K562 (cell line): ENCODE results near the gene SCAMP5. TPM values are rescaled to one million over a fixed set of nuclear protein-coding genes. Genes with fewer than 3 reads are reported as not detected.

ENCODE experiments used
- HEY1 ChIP-seq: fragments of 250-450 bp; sonication (Bioruptor Pico); IDR thresholded peaks from 2 replicates; pipeline ENCODE4 v1.5.0; 2020; ENCODE audit warnings: mild to moderate bottlenecking, moderate library complexity, borderline replicate concordance
- NCOA4 ChIP-seq: fragments of 450-650 bp; IDR thresholded peaks from 2 replicates; pipeline ENCODE4 v1.6.1; 2018; ENCODE audit warnings: mild to moderate bottlenecking; ENCODE audit not compliant: partially characterized antibody
- NFIC ChIP-seq: fragments of 450-650 bp; IDR thresholded peaks from 2 replicates; pipeline ENCODE4 v1.6.1; 2017; ENCODE audit warnings: mild to moderate bottlenecking, inconsistent platforms
- NFRKB ChIP-seq: fragments of 450-650 bp; IDR thresholded peaks from 2 replicates; pipeline ENCODE4 v1.6.1; 2016; ENCODE audit warnings: low read depth
- POLR2H ChIP-seq: IDR thresholded peaks from 2 replicates; pipeline ENCODE4 v1.6.1; 2016; ENCODE audit warnings: missing genetic modification characterization, low read depth, mild to moderate bottlenecking, control low read depth, missing compliant biosample characterization, moderate library complexity
- SLC30A9 ChIP-seq: fragments of 250-450 bp; sonication (Bioruptor Pico); IDR thresholded peaks from 2 replicates; pipeline ENCODE4 v1.8.0; 2022; ENCODE audit warnings: mild to moderate bottlenecking, moderate library complexity
- SMARCB1 ChIP-seq: IDR thresholded peaks from 2 replicates; pipeline ENCODE4 v1.6.1; 2011; ENCODE audit warnings: improper control_type of control experiment, low read depth; ENCODE audit not compliant: insufficient read length
- SMARCC2 ChIP-seq: fragments of 450-650 bp; IDR thresholded peaks from 2 replicates; pipeline ENCODE4 v1.6.1; 2017; ENCODE audit warnings: antibody characterized with exemption, moderate library complexity, mild to moderate bottlenecking, low read depth
- SOX6 ChIP-seq: fragments of 450-650 bp; IDR thresholded peaks from 2 replicates; pipeline ENCODE4 v1.6.1; 2014; ENCODE audit warnings: mild to moderate bottlenecking
- TEAD4 ChIP-seq, 2 experiments: sonication (generic) in 1 of 2; formaldehyde crosslinking in 1 of 2; IDR thresholded peaks; 2 replicates each; pipeline versions ENCODE4 v1.6.1 to v1.8.0; 2012 to 2022; ENCODE audit warnings: borderline replicate concordance in 1 of 2, inconsistent platforms in 1 of 2, low read length in 1 of 2, mild to moderate bottlenecking in 1 of 2, missing genetic modification reagents in 1 of 2
- ZNF253 ChIP-seq: fragments of 250-450 bp; sonication (Bioruptor Pico); conservative IDR thresholded peaks from 2 replicates; pipeline ENCODE4 v1.6.1; 2021; ENCODE audit warnings: mild to moderate bottlenecking
- ZNF436 ChIP-seq: fragments of 250-450, 450-650 bp; sonication (Bioruptor Pico); formaldehyde crosslinking; IDR thresholded peaks from 2 replicates; pipeline ENCODE4 v1.7.0; 2020; ENCODE audit warnings: mild to moderate bottlenecking
- ZNF507 ChIP-seq: conservative IDR thresholded peaks from 2 replicates; pipeline ENCODE4 v1.6.1; 2017; ENCODE audit warnings: missing genetic modification characterization, missing compliant biosample characterization
- ZNF57 ChIP-seq: fragments of 450-650 bp; formaldehyde crosslinking; IDR thresholded peaks from 2 replicates; pipeline ENCODE4 v1.4.0; 2020; ENCODE audit warnings: mild to moderate bottlenecking, moderate library complexity
- ZNF79 ChIP-seq: fragments of 250-450 bp; sonication (Bioruptor Pico); IDR thresholded peaks from 2 replicates; pipeline ENCODE4 v1.4.0; 2020; ENCODE audit warnings: low read depth, mild to moderate bottlenecking, moderate library complexity
- polyA plus RNA-seq, 8 experiments: library from polyadenylated mRNA; depleted of rRNA in 4 of 8; stranded (reverse) in 5 of 8; unstranded in 3 of 8; fragments of >200 nt; fragmentation: Nextera tagmentation in 2 of 8; fragmentation: Illumina TruSeq in 1 of 8; extraction: Ambion mirVana in 2 of 8; extraction: Trizol in 1 of 8; gene quantifications; 2 replicates each; pipeline versions ENCODE4 v1.2.1 to v1.2.3, GENCODE V29; 2011 to 2014; ENCODE audit warnings: inconsistent platforms in 1 of 8, missing spikeins in 1 of 8
- total RNA-seq, 7 experiments: library from RNA; depleted of rRNA in 6 of 7; stranded (reverse); fragments of >200 nt in 6 of 7; fragmentation: Illumina TruSeq in 2 of 7; extraction: Trizol in 2 of 7; gene quantifications; 2 replicates each; pipeline versions ENCODE4 v1.2.1 to v1.2.3, GENCODE V29; 2011 to 2021; ENCODE audit warnings: low replicate concordance in 1 of 7
- TF ChIP-seq, protein P1 (sequence below): fragments of 200-800 bp; sonication (Bioruptor generic); IDR thresholded peaks from 2 replicates; pipeline ENCODE4 v1.6.1; 2017; ENCODE audit warnings: missing genetic modification characterization, missing compliant biosample characterization
- TF ChIP-seq, protein P2 (sequence below): fragments of 450-650 bp; formaldehyde crosslinking; IDR thresholded peaks from 2 replicates; pipeline ENCODE4 v1.4.0; 2022; ENCODE audit warnings: missing genetic modification characterization
- TF ChIP-seq, protein P3 (sequence below): sonication (generic); formaldehyde crosslinking; IDR thresholded peaks from 2 replicates; pipeline ENCODE4 v1.8.0; 2023; ENCODE audit warnings: missing genetic modification reagents, mild to moderate bottlenecking, borderline replicate concordance
- TF ChIP-seq, protein P4 (sequence below), 2 experiments: fragments of 450-650 bp in 1 of 2; sonication (generic) in 1 of 2; formaldehyde crosslinking in 1 of 2; IDR thresholded peaks in 1 of 2; conservative IDR thresholded peaks in 1 of 2; 2 replicates each; pipeline versions ENCODE4 v1.6.1 to v1.8.1; 2016 to 2023; ENCODE audit warnings: mild to moderate bottlenecking in 2 of 2, moderate library complexity in 2 of 2, inconsistent platforms in 1 of 2, missing genetic modification reagents in 1 of 2

Gene SCAMP5
- total and polyA plus RNA-seq, 9 of the 15 experiments (the other 6 are each of a cell fraction or from before 2014, with no cell fraction given) = 0.09 to 0.29 (median 0.19) TPM; not detected in 5

DNA sequence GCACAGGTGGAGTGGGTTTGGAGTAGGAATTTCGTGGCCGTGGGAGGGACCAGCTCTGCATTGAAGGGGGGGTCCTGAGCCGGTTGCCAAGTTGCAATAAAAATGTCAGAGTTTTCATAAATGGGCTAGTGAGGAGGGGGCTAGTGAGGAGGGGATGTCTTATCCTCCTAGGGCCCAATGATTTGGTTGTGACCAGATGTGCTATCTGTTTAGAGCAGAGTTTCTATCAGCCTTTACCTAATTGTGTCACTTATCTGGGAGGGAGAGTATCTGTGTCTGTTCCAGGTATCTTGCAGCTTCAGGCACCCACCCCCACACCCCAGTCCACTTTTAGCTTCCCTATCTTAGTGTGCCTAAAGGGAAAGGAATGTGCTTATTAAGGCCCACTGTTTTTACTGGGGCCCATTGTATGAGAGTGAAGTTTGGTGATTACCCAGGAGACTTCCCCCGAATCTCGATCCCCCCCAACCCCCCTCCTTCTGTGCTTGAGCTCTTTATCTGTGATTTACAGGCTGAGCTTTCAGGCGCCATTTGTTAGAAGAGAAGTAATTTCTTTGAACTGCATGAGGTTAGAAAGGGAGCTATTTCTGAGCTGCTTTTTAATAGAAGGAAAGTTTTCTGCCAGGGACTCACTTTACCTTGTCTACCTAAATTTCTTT is 70.6 kb downstream of the SCAMP5 start (continued):
- TF ChIP-seq, protein P1, sequence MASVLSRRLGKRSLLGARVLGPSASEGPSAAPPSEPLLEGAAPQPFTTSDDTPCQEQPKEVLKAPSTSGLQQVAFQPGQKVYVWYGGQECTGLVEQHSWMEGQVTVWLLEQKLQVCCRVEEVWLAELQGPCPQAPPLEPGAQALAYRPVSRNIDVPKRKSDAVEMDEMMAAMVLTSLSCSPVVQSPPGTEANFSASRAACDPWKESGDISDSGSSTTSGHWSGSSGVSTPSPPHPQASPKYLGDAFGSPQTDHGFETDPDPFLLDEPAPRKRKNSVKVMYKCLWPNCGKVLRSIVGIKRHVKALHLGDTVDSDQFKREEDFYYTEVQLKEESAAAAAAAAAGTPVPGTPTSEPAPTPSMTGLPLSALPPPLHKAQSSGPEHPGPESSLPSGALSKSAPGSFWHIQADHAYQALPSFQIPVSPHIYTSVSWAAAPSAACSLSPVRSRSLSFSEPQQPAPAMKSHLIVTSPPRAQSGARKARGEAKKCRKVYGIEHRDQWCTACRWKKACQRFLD = peak; percentile 99
- TF ChIP-seq, protein P2, sequence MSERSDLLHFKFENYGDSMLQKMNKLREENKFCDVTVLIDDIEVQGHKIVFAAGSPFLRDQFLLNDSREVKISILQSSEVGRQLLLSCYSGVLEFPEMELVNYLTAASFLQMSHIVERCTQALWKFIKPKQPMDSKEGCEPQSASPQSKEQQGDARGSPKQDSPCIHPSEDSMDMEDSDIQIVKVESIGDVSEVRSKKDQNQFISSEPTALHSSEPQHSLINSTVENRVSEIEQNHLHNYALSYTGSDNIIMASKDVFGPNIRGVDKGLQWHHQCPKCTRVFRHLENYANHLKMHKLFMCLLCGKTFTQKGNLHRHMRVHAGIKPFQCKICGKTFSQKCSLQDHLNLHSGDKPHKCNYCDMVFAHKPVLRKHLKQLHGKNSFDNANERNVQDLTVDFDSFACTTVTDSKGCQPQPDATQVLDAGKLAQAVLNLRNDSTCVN (CRISPR knock-in tag) = no peak
- TF ChIP-seq SLC30A9 (CRISPR knock-in tag) (no peak), NFRKB (no peak), SMARCB1 (no peak), ZNF507 (tag) (no peak), NCOA4 (peak; percentile 96), ZNF253 (CRISPR knock-in tag) (no peak), TEAD4 (IDR thresholded peaks at IDR 0.05; ENCODE audit: low read length) (peak; percentile 100), TEAD4 (CRISPR knock-in tag; IDR thresholded peaks at IDR 0.05; ENCODE audit: borderline replicate concordance) (0 out of 2 replicates have a peak, but pooled peaks have one; percentile 21), NFIC (peak; percentile 99), SOX6 (peak; percentile 100), ZNF57 (CRISPR knock-in tag) (no peak), POLR2H (tag) (no peak), ZNF79 (CRISPR knock-in tag) (no peak), ZNF436 (CRISPR knock-in tag) (no peak), HEY1 (peak; percentile 95), SMARCC2 (peak; percentile 97)
- TF ChIP-seq, protein P3, sequence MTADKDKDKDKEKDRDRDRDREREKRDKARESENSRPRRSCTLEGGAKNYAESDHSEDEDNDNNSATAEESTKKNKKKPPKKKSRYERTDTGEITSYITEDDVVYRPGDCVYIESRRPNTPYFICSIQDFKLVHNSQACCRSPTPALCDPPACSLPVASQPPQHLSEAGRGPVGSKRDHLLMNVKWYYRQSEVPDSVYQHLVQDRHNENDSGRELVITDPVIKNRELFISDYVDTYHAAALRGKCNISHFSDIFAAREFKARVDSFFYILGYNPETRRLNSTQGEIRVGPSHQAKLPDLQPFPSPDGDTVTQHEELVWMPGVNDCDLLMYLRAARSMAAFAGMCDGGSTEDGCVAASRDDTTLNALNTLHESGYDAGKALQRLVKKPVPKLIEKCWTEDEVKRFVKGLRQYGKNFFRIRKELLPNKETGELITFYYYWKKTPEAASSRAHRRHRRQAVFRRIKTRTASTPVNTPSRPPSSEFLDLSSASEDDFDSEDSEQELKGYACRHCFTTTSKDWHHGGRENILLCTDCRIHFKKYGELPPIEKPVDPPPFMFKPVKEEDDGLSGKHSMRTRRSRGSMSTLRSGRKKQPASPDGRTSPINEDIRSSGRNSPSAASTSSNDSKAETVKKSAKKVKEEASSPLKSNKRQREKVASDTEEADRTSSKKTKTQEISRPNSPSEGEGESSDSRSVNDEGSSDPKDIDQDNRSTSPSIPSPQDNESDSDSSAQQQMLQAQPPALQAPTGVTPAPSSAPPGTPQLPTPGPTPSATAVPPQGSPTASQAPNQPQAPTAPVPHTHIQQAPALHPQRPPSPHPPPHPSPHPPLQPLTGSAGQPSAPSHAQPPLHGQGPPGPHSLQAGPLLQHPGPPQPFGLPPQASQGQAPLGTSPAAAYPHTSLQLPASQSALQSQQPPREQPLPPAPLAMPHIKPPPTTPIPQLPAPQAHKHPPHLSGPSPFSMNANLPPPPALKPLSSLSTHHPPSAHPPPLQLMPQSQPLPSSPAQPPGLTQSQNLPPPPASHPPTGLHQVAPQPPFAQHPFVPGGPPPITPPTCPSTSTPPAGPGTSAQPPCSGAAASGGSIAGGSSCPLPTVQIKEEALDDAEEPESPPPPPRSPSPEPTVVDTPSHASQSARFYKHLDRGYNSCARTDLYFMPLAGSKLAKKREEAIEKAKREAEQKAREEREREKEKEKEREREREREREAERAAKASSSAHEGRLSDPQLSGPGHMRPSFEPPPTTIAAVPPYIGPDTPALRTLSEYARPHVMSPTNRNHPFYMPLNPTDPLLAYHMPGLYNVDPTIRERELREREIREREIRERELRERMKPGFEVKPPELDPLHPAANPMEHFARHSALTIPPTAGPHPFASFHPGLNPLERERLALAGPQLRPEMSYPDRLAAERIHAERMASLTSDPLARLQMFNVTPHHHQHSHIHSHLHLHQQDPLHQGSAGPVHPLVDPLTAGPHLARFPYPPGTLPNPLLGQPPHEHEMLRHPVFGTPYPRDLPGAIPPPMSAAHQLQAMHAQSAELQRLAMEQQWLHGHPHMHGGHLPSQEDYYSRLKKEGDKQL (CRISPR knock-in tag) = no peak
- TF ChIP-seq, protein P4, sequence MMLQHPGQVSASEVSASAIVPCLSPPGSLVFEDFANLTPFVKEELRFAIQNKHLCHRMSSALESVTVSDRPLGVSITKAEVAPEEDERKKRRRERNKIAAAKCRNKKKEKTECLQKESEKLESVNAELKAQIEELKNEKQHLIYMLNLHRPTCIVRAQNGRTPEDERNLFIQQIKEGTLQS (IDR thresholded peaks at IDR 0.05) = peak; percentile 84
- TF ChIP-seq, protein P4 (CRISPR knock-in tag; conservative IDR thresholded peaks at IDR 0.05) = no peak
